DND-41 (cell line): ENCODE measurements around the gene CADM2.

Experiments
- ATAC-seq: fragments of 200-7000 bp; cut with Tn5 transposase; 3 replicates; pipeline ENCODE4 v1.9.1; 2021; ENCODE audit warnings: low read depth; ENCODE audit not compliant: insufficient read depth
- DNase-seq: peaks from one replicate; pipeline ENCODE4 v3.0.0-alpha.2; 2020
- H2AFZ ChIP-seq: 2 replicates; pipeline ENCODE4 v1.6.0; 2012; ENCODE audit warnings: low read depth, low read length
- H3K27ac ChIP-seq: 2 replicates; pipeline ENCODE4 v1.5.1; 2012; ENCODE audit warnings: low read length, inconsistent platforms
- H3K27me3 ChIP-seq: fragments of 200-600 bp; sonication (generic); 2 replicates; pipeline ENCODE4 v1.6.0; 2012; ENCODE audit warnings: low read length, mild to moderate bottlenecking, inconsistent platforms; ENCODE audit not compliant: insufficient read depth, poor library complexity
- H3K36me3 ChIP-seq: 2 replicates; pipeline ENCODE4 v1.5.1; 2012; ENCODE audit warnings: low read length, inconsistent platforms; ENCODE audit not compliant: insufficient read depth
- H3K4me1 ChIP-seq: 2 replicates; pipeline ENCODE4 v1.5.1; 2012; ENCODE audit warnings: mild to moderate bottlenecking, low read length; ENCODE audit not compliant: insufficient read depth
- H3K4me2 ChIP-seq: 2 replicates; pipeline ENCODE4 v1.6.0; 2012; ENCODE audit warnings: mild to moderate bottlenecking, moderate library complexity, low read length, inconsistent platforms; ENCODE audit not compliant: insufficient read depth
- H3K4me3 ChIP-seq, 2 experiments: fragments of 200-600 bp in 1 of 2; shearing (Covaris generic) in 1 of 2; 2 replicates each; pipeline ENCODE4 v1.5.1; 2012 to 2016; ENCODE audit warnings: inconsistent platforms in 2 of 2, low read length in 2 of 2, mild to moderate bottlenecking in 2 of 2, low read depth in 1 of 2, moderate library complexity in 1 of 2
- H3K79me2 ChIP-seq: 2 replicates; pipeline ENCODE4 v1.6.0; 2012; ENCODE audit warnings: low read length, inconsistent platforms; ENCODE audit not compliant: insufficient read depth
- H3K9ac ChIP-seq: 2 replicates; pipeline ENCODE4 v1.6.0; 2012; ENCODE audit warnings: low read depth, mild to moderate bottlenecking, inconsistent platforms, low read length, moderate library complexity
- H3K9me3 ChIP-seq: 2 replicates; pipeline ENCODE4 v1.5.1; 2012; ENCODE audit warnings: low read length, moderate library complexity, mild to moderate bottlenecking, inconsistent platforms; ENCODE audit not compliant: insufficient read depth, severe bottlenecking
- H4K20me1 ChIP-seq: 2 replicates; pipeline ENCODE4 v1.6.0; 2012; ENCODE audit warnings: low read length; ENCODE audit not compliant: insufficient read depth
- EZH2 ChIP-seq: IDR thresholded peaks from 3 replicates; pipeline ENCODE4 v1.6.1; 2012; ENCODE audit warnings: borderline replicate concordance, low read depth, mild to moderate bottlenecking, moderate library complexity, low read length, inconsistent platforms; ENCODE audit not compliant: severe bottlenecking
- TF ChIP-seq, protein P1 (sequence below): IDR thresholded peaks from 2 replicates; pipeline ENCODE4 v1.5.1; 2012; ENCODE audit warnings: borderline replicate concordance, low read length, moderate library complexity, mild to moderate bottlenecking; ENCODE audit not compliant: poor library complexity, severe bottlenecking; ENCODE audit errors: extremely low read depth

Gene CADM2

DNA sequence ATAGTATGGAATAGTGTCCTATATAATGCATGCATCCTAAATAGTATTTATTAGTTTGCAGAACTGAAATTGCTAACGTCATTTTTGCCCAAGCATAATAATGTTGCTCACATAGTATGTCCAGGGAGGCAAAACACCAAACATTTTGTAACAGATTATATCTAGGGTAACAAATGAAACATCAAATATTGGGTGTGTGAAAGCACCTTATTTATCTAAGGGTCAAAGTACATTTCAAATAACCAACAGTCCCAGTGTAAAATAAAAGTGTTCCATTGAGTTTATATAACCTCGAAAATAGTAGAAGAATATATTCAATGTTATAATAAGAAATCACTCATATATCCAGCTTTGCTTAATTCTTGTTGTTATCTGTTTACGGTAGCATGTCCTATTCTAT, 363.1 kb downstream of the CADM2 start:
- ATAC-seq: no peak

DNA sequence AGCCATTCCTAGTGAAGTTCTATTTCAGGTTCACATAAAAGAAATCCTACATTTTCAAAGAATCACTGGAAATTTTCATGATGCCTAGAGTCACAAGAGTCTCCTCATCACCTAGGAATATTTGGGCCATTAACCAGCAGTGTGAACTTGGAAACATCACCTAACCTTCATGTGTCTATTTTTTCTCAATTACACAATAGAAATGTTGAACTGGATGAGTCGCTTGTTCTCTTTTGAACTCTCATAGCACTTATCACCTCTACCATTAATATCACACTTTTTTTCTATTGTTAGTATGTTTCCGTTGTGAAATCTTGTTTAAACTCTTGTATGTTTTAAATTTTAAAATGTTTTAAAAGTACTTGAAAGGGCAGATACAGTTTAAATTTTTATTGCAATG, 371.3 kb downstream of the CADM2 start:
- DNase-seq (no peak), ATAC-seq (no peak)
- Histone ChIP-seq H3K4me1 (no peaks in the 10 kb centered on the region), H3K27me3 (no peaks in the 10 kb centered on the region), H2AFZ (no peak overlapping the region), H3K4me3 (no peak overlapping the region), H3K9ac (no peak overlapping the region), H3K4me2 (no peak overlapping the region), H3K27ac (no peak overlapping the region), H4K20me1 (no peaks in the 10 kb centered on the region), H3K36me3 (no peaks in the 10 kb centered on the region), H3K9me3 (no peaks in the 10 kb centered on the region), H3K79me2 (no peaks in the 10 kb centered on the region)
- TF ChIP-seq, protein P1, sequence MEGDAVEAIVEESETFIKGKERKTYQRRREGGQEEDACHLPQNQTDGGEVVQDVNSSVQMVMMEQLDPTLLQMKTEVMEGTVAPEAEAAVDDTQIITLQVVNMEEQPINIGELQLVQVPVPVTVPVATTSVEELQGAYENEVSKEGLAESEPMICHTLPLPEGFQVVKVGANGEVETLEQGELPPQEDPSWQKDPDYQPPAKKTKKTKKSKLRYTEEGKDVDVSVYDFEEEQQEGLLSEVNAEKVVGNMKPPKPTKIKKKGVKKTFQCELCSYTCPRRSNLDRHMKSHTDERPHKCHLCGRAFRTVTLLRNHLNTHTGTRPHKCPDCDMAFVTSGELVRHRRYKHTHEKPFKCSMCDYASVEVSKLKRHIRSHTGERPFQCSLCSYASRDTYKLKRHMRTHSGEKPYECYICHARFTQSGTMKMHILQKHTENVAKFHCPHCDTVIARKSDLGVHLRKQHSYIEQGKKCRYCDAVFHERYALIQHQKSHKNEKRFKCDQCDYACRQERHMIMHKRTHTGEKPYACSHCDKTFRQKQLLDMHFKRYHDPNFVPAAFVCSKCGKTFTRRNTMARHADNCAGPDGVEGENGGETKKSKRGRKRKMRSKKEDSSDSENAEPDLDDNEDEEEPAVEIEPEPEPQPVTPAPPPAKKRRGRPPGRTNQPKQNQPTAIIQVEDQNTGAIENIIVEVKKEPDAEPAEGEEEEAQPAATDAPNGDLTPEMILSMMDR: no peak
- no peak for TF ChIP-seq EZH2

More for the DNA sequence above, 363.1 kb downstream of the CADM2 start:
- Histone ChIP-seq H3K36me3 (no peaks in the 10 kb centered on the region), H2AFZ (no peak overlapping the region), H3K4me3 (no peak overlapping the region), H4K20me1 (no peaks in the 10 kb centered on the region), H3K27me3 (no peaks in the 10 kb centered on the region), H3K4me2 (no peak overlapping the region), H3K79me2 (no peaks in the 10 kb centered on the region), H3K9me3 (no peaks in the 10 kb centered on the region), H3K9ac (no peak overlapping the region), H3K4me1 (no peaks in the 10 kb centered on the region), H3K27ac (no peak overlapping the region)
- DNase-seq: no peak
- TF ChIP-seq EZH2: no peak
- TF ChIP-seq, protein P1: no peak

DNA sequence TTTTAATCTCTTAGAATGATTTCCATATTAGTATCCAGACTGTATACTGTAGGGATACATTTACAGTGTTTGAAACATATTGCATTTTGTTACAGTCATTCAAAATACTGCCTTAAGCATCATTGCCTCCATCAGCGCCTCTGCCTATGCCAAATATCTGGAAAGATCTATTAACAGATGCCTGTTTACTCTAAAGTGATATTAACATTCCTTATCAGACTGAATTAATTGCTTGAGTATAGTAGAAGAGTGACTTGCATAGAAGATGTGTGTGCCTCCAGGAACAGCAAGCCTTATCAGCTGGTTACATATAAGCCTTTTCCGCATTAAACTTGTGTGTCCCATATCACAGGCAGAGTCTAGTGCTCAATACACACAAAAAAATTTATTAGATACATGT, 379.1 kb downstream of the CADM2 start:
- Histone ChIP-seq H3K9ac (no peak overlapping the region), H3K9me3 (no peaks in the 10 kb centered on the region), H4K20me1 (no peaks in the 10 kb centered on the region), H3K79me2 (no peaks in the 10 kb centered on the region), H3K27me3 (no peaks in the 10 kb centered on the region), H3K36me3 (no peaks in the 10 kb centered on the region), H3K27ac (no peak overlapping the region), H2AFZ (no peak overlapping the region), H3K4me1 (no peaks in the 10 kb centered on the region), H3K4me2 (no peak overlapping the region), H3K4me3 (no peak overlapping the region)
- DNase-seq: no peak
- ATAC-seq: no peak
- TF ChIP-seq, protein P1: no peak
- no peak for TF ChIP-seq EZH2

DNA sequence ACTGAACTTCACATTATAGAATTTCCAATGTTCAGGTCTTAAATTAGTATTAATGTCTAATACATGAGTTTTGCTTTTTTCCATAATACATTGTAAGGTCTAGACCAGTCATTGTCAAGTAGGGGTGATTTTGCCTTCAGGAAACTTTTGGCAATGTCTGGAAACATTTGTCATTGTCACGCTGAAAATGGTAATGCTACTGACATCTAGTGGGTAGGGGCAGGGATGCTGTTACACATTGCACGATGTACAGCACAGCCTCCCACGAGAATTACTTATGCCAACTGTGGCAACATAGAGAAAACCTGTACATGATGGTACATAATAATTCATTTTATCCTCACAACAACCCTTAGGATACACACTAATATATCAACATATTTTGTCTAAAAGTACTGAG, 384.1 kb downstream of the CADM2 start:
- Histone ChIP-seq H3K4me3 (no peak overlapping the region), H2AFZ (no peak overlapping the region), H3K9me3 (no peaks in the 10 kb centered on the region), H3K27me3 (no peaks in the 10 kb centered on the region), H3K9ac (no peak overlapping the region), H3K4me1 (no peaks in the 10 kb centered on the region), H4K20me1 (no peaks in the 10 kb centered on the region), H3K79me2 (no peaks in the 10 kb centered on the region), H3K4me2 (no peak overlapping the region), H3K27ac (no peak overlapping the region), H3K36me3 (no peaks in the 10 kb centered on the region)
- TF ChIP-seq EZH2: no peak
- TF ChIP-seq, protein P1: peak; percentile 43
- no peak for DNase-seq
- no peak; the same call in 2 of the 3 replicates for ATAC-seq
